HG03571 (cell line): ENCODE measurements around the gene VPS35.
"Not testable (repeated sequence)": the region's sequence is repeated elsewhere in the genome, so short reads cannot be mapped to it uniquely, and the experiment has no call there.

Source experiments
- ATAC-seq: cut with Tn5 transposase; IDR thresholded peaks from one replicate; pipeline ENCODE4 v1.9.1; 2021; ENCODE audit not compliant: unreplicated experiment

Gene VPS35

DNA sequence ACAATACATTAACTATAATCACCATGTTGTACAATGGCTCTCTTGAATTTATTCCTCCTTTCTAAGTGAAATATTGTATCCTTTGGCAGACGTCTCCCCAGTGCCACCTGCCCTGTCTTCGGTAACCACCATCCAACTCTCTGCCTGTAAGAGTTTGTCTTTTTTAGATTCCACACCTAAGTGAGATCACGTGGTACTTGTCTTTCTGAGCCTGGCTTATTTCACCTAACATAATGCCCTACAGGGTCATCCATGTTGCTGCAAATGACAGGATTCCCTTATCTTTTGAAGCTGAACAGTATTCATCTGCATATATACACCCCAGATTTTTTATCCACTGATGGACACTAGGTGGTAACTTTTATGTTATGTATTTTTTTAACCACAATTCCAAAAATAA lies 24.7 kb upstream of the VPS35 start:
- ATAC-seq, result no peak

DNA sequence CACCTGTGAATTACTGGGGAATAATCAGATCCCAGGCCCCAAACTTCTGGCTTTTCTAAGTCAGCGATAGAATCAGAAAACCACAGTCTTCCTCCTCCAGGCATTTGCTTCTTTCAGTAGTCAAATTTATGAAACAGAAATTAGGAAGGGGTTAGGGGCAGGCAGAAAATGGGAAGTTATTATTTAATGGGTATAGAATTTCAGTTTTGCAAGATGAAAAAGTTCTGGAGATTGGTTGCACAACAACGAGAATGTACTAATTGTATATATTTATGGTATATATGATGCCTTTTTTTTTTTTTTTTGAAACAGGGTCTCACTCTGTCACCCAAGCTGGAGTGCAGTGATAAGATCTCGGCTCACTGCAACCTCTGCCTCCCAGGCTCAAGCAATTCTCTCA lies 23.9 kb upstream of the VPS35 start:
- no peak for ATAC-seq

DNA sequence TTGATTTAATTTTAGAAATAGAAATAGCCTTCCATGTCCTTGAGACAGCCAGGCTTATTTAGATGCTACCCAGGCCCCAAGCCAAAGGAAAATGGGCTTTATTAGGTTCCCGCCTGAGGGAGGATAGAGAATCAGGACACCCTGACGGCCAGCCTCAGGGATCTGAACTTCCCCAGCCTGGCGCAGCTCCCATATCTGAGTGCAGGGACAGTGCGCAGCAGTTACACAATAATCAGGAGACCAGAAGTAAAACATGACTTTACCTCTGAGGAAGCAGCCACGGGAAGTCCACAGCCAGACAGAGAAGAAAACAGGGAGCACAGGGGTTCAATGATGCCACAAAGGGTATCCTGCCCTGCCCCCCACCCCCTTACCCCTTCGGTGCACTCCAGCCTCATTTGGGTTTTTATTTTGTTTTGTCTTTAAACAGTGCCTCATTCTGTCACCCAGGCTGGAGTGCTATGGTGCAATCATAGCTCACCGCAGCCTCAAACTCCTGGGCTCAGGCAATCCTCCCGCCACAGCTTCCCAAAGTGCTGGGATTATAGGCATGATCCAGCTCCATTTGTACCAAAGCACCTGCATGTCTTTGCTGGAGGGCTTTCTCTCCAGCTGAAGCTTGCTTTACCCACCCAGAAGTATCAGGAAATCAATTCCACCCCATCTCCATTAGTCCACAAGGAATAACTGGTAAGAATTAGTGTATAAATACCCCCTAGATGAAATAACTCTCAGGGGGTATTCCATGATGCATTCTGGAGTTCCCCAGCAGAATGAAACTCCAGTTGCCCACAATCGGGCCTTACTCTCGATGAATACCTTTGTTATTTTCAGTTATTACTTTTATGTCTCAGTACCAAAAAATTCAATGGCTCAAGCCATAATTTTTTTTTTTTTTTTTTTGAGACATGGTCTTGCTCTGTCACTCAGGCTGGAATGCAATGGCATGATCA lies 22.4 kb upstream of the VPS35 start:
- ATAC-seq, result no peak

DNA sequence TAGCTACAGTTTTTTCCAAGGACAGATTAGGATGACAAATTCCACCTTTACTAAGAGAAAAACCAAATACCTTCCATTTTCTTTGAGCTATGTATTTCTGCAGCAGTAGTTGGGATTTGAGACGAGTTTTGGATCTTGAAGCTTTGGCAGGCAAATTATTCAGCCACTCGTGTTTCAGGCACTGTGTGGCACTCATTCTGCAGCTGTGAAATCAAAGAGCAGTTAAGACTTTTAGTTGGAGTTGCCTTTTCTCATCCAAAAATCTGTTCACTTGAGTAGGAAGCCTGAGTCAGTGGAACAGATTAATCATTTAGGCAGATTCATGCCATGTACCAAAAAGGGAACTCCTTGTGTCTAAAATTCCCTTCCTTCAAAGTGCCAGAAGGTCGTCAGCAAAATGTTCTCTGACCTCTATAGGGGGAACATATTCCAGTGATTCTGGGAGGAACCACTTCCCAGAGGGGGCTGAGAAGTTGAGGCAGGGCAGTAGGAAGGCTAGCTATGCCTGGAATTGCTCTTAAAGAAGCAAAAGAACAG lies 20.6 kb upstream of the VPS35 start:
- ATAC-seq, result no peak

DNA sequence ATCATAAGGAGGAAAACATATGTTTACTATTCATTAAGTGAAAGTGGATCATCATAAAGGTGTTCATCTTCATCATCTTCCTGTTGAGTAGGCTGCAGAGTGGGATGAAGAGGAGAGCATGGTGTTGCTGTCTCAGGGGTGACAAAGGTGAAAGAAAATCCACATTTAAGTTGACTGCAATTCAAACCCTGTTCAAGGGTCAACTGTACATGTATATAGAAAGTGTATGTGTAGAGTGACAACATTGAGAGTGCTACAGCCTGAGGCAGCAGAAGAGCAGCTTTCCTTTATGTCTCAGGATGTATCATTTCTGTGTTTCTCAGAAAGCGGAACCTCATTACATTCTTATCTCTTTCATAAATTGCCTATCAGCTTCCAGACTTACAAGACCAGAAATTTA lies 17.7 kb upstream of the VPS35 start:
- ATAC-seq, result no peak

DNA sequence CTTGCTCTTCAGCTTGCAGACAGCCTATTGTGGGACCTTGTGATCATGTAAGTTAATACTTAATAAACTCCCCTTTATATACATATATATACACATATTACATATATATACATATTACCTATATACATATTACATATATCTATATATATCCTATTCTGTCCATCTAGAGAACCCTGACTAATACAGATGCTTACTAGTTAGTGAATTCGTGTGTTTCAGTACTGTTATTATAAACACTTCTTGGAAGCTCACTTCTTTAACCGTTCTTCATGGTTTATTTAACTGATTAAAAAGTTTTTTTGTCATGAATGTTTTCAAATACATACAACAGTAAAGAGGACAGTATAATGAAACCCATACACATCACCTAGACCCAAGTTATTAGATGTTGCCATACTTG lies 13.1 kb upstream of the VPS35 start:
- ATAC-seq, result no peak

DNA sequence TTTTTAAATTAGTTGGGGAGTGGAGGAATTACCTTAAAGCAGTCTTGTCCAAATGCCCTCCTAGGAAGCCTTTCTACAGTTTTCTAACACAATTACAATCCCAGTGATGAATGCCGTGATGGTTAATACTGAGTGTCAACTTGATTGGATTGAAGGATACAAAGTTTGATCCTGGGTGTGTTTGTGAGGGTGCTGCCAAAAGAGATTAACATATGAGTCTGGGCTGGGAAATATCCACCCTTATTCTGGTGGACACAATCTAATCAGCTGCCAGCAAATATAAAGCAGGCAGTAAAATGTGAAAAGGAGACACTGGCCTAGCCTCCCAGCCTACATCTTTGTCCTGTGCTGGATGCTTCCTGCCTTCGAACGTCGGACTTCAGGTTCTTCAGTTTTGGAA lies 12.6 kb upstream of the VPS35 start:
- no peak for ATAC-seq

DNA sequence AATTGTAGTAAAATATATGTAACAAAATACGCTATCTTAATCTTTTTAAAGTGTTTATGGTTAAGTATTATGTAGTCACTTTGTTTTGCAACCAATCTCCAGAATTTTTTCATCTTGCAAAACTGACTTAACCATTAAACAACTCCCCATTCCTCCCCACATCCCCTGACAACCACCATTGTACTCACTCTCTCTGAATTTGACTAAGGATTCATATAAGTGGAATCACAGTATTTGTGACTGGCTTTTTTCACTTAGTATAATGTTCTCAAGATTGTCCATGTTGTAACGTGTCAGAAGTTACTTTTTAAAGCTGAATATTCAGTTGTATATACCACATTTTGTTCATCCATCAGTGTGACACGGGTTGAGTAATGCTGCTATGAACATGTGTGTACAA lies 11.1 kb upstream of the VPS35 start:
- no peak for ATAC-seq

DNA sequence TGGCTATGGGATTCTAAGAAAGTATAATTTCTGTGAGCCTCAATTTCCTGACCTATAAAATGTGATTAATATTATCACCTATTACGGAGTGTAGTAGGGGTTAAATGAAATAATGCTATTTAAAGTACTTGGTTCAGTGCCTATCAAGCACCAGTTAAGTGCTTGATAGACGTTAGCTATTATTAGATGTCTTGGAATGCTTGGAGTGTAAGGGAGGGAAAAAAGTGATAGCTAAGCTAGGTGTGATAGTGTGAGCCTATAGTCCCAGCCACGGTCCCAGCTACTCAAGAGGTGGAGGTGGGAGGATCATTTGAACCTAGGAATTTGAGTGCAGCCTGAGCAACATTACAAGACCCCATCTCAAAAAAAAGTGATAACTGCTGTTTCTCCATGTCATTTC lies 8.0 kb upstream of the VPS35 start:
- no peak for ATAC-seq

DNA sequence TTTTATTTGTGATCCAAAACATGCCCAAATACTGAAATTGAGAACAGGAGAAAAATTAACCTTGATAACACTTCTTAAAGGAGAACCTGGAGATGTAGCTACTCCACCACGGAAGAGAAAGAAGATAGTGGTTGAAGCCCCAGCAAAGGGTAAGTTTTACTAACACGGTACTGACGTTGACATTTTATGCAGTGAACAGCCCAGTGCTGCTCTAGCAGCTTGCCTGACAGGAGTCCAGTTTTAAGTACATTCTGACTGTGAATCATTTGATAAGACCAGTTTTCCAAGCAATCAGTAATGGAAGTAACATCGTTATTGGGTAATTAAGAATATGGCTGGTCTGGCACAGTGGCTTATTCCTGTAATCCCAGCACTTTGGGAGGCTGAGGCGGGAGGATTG lies 7.0 kb upstream of the VPS35 start:
- ATAC-seq, result no peak

DNA sequence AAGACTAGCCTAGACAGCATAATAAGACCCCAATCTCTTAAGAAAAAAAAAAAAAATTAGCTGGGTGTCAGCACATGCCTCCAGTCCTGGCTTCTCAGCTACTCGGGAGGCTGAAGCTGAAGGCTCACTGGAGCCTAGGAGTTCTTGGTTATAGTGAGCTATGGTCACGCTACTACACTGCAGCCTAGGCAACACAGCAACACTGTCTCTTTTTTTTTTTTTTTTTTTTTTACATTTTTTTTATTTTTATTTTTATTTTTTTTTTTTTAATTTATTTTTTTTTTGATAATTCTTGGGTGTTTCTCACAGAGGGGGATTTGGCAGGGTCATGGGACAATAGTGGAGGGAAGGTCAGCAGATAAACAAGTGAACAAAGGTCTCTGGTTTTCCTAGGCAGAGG lies 4.6 kb upstream of the VPS35 start:
- no peak for ATAC-seq

DNA sequence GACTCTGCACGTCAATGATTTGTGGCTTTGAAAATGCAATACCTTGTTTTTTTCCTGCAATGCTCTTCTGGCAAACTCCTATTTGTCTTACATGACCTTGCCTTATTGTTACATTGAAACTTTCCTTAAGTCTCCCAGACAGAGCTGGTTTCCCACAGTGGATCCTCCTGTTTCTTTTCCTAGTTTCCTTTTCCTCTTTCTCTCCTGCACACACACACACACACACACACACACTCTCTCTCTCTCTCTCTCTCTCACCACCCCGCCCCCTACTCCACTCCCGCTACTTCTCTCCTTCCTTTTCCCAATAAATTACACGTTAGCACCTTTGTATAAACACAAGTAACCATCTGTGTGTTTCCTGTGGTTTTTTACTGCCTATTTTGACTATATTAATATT lies 2.7 kb upstream of the VPS35 start:
- no peak for ATAC-seq

DNA sequence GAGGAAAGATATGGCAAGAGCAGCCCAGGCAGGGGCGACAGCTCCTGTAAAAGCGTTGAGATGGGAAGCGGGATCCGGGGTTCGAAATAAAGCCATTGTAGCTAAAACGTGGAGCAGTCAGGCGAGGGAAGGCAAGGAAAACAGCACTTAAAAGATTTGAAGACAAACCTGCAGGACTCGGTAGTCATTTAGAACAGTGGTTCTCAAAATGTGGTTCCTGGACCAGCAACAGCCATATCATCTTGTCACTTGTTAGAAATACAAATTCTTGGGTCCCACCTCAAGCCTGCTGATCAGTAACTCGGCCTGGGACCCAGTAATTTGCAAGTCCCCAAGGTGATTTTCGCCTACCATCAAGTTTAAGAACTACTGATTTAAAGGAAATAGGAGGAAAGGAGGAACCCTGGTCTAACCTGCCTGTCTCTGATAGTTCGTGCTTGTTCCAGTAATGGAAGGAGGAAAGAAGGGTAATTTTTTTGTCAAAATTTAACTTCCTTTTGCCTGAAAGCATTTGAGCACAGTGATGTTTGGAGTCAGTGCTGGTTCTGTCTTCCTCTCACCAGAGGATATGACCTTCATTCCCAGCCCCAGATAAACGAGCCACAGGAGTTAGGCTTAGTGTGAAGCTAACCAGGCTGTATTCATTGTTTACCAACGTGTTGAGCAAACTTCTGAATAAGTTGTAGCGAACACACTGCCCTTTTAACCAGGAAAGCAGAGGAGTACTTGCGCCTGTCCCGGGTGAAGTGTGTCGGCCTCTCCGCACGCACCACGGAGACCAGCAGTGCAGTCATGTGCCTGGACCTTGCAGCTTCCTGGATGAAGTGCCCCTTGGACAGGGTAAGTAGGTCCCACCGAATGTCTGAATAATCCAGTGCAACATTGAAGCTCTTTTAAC lies 1.6 kb upstream of the VPS35 start:
- ATAC-seq, result no peak

DNA sequence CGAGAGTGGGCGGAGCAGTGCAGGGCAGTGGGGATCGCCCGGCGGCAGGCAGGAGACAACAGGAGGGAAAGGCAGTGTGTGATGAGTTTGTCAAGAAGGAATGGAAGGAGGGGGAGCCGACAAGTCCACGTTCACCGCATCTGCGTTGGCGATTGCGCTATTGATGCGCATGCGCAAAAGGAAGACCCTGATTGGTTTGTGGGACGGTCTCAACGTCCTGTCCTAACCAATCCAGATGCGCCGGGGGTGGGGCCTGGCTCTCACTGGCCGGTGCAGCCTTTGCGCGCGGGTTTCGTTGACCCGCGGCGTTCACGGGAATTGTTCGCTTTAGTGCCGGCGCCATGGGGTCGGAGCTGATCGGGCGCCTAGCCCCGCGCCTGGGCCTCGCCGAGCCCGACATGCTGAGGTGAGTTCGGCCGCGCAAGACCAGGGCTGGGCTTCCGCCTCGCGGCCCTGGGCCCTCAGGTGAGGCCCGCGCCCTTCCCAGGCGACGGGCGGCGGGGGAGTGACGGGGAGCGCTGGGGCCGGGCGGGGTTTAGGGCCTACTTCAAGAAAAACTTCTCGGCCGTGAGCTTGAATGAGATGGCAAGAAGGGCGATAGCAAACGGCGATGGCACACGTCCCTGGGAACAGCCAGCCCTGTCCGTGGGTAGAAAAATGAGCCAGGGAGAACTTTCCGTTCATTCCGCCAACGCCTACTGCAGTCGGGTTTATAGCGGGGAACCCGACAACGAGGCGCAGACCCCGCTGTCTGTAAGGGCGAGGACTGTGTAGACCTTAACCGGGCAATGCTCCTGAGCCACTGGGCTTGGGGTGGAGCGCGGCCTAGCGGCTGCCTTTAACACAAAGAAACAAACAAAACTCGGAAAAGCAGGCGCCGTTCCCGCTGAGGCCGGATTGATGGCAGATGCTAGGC lies 645 bp upstream of the VPS35 start, which contains the start of gene ORC6:
ORC6 (plus strand) TSS at position 295 of the 916 bp plus-strand sequence; CDS start at position 342, 47 bp downstream.
- ATAC-seq, result peak; percentile 68

DNA sequence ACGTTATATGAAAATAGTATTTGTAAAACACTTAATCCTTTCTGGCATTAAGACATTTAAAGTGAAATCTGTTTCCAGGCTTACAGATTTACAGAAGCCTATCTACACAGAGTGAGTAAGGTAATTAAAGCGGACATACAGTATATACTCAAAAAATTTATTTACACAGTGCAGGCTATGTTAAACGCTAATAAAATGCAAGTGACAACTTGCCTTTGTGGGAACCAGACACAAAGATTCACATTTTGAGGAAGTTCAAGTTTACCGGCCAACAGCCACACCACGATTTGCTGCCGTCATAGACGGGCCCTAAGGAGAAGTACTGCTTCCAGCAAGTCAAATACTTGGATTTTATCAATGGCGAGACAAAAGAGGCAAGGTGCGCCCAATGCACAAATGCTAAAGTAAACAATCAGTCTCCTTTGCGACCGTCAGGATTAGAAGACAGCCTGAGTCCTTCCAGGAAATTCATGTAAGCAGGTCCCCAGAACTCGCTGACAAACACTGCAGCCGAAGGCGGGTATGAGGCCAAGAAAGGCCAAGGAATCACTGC lies 801 bp downstream of the VPS35 start:
- no peak for ATAC-seq

DNA sequence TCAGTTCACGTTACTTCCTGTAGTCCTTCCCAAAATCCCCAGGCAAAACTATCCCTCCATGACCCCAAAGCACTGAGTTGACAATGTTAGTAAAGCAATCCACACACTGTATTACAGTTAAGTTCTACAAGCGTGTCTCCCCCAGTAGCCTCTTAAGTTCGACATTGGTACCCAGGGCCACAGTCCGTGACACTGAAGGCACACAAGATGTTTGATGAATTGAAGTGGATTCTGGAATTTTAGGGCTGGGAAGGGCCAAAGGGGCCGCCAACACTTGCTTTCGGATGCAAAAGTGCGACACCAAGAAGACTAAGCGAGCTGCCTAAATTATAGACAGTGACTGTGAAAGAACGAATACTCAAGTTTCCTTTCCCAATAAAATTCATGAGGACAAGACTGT lies 1.5 kb downstream of the VPS35 start:
- ATAC-seq, result no peak

DNA sequence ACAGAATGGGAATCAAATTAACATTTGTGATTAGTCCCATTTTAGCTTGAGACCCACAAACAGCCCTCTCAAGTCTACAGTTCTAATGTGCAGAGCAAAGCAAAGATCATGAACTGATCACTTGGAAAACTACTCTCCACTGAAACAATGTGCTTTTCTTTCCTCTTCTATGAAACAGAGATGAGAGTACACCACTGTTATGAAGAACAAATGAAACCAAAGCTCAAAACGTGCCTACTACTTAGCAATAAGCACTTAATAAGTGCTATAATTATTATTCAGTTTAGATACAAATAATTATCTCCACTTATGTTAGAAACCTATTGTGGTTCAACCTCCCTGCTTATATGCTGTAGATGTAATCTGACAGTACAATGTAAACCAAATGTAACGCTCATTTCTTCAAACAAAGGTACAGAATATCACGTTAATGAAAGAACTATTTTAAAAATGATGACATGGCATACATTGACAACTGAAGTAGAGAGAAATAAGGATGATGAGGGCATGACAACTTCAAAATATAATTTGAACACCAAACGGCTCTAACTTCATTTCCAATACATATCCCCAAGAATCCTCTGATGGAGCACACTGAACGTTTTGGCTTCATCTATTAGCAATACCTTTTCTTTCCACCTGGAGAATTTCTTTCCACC lies 2.0 kb downstream of the VPS35 start:
- ATAC-seq, result no peak

DNA sequence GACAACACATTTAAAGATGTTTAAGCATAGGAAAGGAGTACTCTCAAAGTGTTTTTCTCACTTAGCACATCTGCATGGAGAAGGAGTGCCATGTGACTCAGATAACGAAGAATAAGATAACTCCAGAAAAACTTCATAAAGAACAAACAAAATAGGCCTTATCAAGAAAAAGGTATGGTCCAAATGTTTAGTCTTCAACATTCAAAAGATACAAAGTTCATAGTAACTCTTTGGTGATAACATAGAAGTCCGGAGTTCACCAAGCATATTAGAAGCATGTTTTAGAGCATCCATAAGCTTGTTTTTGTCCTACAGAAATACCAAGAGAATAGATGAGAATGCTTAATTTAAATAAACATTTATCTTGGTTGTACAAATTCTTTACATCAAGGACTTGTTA lies 7.1 kb downstream of the VPS35 start:
- not testable (repeated sequence) for ATAC-seq

DNA sequence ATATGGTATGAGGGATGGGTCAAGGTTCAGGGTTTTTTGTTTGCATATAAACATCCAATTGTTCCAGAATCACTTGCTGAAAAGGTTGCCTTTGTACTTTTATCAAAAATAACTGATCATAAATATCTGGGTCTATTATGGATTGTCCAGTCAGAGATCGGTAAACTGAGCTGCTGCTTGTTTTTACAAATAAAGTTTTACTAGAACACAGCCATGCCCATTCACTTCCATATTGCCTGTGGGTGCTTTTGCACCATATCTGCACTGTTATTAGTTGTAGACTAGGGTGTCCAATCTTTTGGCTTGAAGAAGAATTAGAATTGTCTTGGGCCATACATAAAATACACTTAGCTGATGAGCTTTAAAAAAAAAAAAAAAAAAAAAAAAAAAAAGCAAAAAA lies 11.0 kb downstream of the VPS35 start:
- ATAC-seq, result not testable (repeated sequence)
